Activated CD4-positive, alpha-beta memory T cell treated with anti-CD3 and anti-CD28 coated beads for 36 hours (primary cell): ENCODE results near the gene THSD8. TPM values are rescaled to one million over a fixed set of nuclear protein-coding genes. Genes with fewer than 3 reads are reported as not detected.
"Not testable (repeated sequence)": the region's sequence is repeated elsewhere in the genome, so short reads cannot be mapped to it uniquely, and the experiment has no call there.

Experiments used
- CTCF ChIA-PET: fragments of 350-600 bp; sonication (Branson Sonifier 250); formaldehyde crosslinking; loops from one replicate; lab custom pipeline; 2021; ENCODE audit warnings: antibody characterized with exemption, inconsistent platforms; lab: Charles Lee
- POLR2A ChIA-PET: fragments of 350-600 bp; sonication (Branson Sonifier 250); formaldehyde crosslinking; loops from one replicate; lab custom pipeline; 2021; ENCODE audit warnings: antibody characterized with exemption; lab: Charles Lee
- DNase-seq: peaks from one replicate; pipeline ENCODE4 v3.0.0-alpha.2; 2020
- H3K27ac Mint-ChIP-seq: one replicate; pipeline ENCODE4 v1.8.0; 2021; ENCODE audit warnings: mixed read lengths
- H3K27me3 Mint-ChIP-seq: one replicate; pipeline ENCODE4 v1.8.0; 2021; ENCODE audit warnings: mixed read lengths
- H3K36me3 Mint-ChIP-seq: one replicate; pipeline ENCODE4 v1.8.0; 2021; ENCODE audit warnings: mixed read lengths
- H3K4me1 Mint-ChIP-seq: one replicate; pipeline ENCODE4 v1.8.0; 2021; ENCODE audit warnings: low read depth, mixed read lengths
- H3K4me3 Mint-ChIP-seq: one replicate; pipeline ENCODE4 v1.8.0; 2021; ENCODE audit warnings: mild to moderate bottlenecking, mixed read lengths
- H3K9me3 Mint-ChIP-seq: one replicate; pipeline ENCODE4 v1.8.0; 2021; ENCODE audit warnings: mixed read lengths
- intact Hi-C: fragments of 100-400 bp; cut with micrococcal nuclease; formaldehyde crosslinking; loops from one replicate; pipeline ENCODE4 v1.15.1; 2023
- total RNA-seq, 2 experiments: library from RNA; stranded (reverse); gene quantifications; one replicate each; pipeline ENCODE4 v1.2.3, GENCODE V29; 2021

The THSD8 gene
- total RNA-seq, 2 experiments from 2014 or later: 42.4 to 44.6 TPM

DNA sequence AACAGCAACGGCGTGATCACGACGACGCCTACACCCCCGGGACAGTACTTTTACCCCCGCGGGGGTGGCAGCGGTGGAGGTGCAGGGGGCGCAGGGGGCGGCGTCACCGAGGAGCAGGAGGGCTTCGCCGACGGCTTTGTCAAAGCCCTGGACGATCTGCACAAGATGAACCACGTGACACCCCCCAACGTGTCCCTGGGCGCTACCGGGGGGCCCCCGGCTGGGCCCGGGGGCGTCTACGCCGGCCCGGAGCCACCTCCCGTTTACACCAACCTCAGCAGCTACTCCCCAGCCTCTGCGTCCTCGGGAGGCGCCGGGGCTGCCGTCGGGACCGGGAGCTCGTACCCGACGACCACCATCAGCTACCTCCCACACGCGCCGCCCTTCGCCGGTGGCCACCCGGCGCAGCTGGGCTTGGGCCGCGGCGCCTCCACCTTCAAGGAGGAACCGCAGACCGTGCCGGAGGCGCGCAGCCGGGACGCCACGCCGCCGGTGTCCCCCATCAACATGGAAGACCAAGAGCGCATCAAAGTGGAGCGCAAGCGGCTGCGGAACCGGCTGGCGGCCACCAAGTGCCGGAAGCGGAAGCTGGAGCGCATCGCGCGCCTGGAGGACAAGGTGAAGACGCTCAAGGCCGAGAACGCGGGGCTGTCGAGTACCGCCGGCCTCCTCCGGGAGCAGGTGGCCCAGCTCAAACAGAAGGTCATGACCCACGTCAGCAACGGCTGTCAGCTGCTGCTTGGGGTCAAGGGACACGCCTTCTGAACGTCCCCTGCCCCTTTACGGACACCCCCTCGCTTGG lies 9.6 kb upstream of the THSD8 start:
- CTCF ChIA-PET: interaction anchor here (0.7 to 18.0 kb wide), 9 partner anchors 9 to 173 kb away, joined by 3 to 636 read pairs (median 6); partner anchors contain the start of genes GET3, HOOK2 and TNPO2
- peak; percentile 85 for DNase-seq
- POLR2A ChIA-PET: interaction anchor here (0.6 to 5.5 kb wide), 19 partner anchors 9 to 1292 kb away, joined by 3 to 89 read pairs (median 5); partner anchors contain the start of genes RAD23A, RNASEH2A, THSD8 and TNPO2
- Mint-ChIP-seq H3K36me3 (peaks cover 32% of the 10 kb centered on the region), H3K27ac (peak overlapping the region; percentile 99), H3K9me3 (no peaks in the 10 kb centered on the region), H3K27me3 (no peaks in the 10 kb centered on the region), H3K4me1 (peaks cover 30% of the 10 kb centered on the region), H3K4me3 (peak overlapping the region; percentile 94)
- intact Hi-C loops: loop anchor here (5.0 kb wide), 5 partner anchors 70 to 1055 kb away; partner anchors contain the start of genes IER2, STX10, TNPO2 and ZNF490

GRCh38 chr19:12792853-12793289 lies 9.0 kb upstream of the THSD8 start:
- no peaks in the 10 kb centered on the region for H3K27me3 Mint-ChIP-seq
- peak overlapping the region; percentile 99 for H3K27ac Mint-ChIP-seq
- H3K4me3 Mint-ChIP-seq: peak overlapping the region; percentile 94
- H3K36me3 Mint-ChIP-seq: peaks cover 32% of the 10 kb centered on the region
- CTCF ChIA-PET: interaction anchor here (1.0 to 18.0 kb wide), 6 partner anchors 8 to 59 kb away, joined by 3 to 636 read pairs (median 6); partner anchors contain the start of genes GET3 and HOOK2
- peaks cover 30% of the 10 kb centered on the region for H3K4me1 Mint-ChIP-seq
- DNase-seq: no peak
- intact Hi-C loops: loop anchor here (5.0 kb wide), 5 partner anchors 71 to 1054 kb away; partner anchors contain the start of genes IER2, STX10, TNPO2 and ZNF490
- no peaks in the 10 kb centered on the region for H3K9me3 Mint-ChIP-seq
- POLR2A ChIA-PET: interaction anchor here (0.7 to 5.5 kb wide), 11 partner anchors 9 to 362 kb away, joined by 3 to 89 read pairs (median 10); partner anchors contain the start of genes PRDX2, RNASEH2A, THSD8 and TNPO2

GRCh38 chr19:12793290-12794195 lies 8.3 kb upstream of the THSD8 start:
- Mint-ChIP-seq H3K27me3 (no peaks in the 10 kb centered on the region), H3K4me3 (peak overlapping the region; percentile 94), H3K27ac (peak overlapping the region; percentile 99), H3K9me3 (no peaks in the 10 kb centered on the region), H3K36me3 (peaks cover 32% of the 10 kb centered on the region), H3K4me1 (peaks cover 24% of the 10 kb centered on the region)
- POLR2A ChIA-PET: interaction anchor here (0.7 to 5.5 kb wide), 11 partner anchors 8 to 361 kb away, joined by 3 to 89 read pairs (median 17); partner anchors contain the start of genes PRDX2, RNASEH2A, THSD8 and TNPO2
- peak; percentile 95 for DNase-seq
- intact Hi-C loops: loop anchor here (5.0 kb wide), 5 partner anchors 71 to 1054 kb away; partner anchors contain the start of genes IER2, STX10, TNPO2 and ZNF490
- CTCF ChIA-PET: interaction anchor here (0.6 to 18.0 kb wide), 6 partner anchors 11 to 60 kb away, joined by 3 to 636 read pairs (median 4); partner anchors contain the start of genes GET3, HOOK2 and TRIR

DNA sequence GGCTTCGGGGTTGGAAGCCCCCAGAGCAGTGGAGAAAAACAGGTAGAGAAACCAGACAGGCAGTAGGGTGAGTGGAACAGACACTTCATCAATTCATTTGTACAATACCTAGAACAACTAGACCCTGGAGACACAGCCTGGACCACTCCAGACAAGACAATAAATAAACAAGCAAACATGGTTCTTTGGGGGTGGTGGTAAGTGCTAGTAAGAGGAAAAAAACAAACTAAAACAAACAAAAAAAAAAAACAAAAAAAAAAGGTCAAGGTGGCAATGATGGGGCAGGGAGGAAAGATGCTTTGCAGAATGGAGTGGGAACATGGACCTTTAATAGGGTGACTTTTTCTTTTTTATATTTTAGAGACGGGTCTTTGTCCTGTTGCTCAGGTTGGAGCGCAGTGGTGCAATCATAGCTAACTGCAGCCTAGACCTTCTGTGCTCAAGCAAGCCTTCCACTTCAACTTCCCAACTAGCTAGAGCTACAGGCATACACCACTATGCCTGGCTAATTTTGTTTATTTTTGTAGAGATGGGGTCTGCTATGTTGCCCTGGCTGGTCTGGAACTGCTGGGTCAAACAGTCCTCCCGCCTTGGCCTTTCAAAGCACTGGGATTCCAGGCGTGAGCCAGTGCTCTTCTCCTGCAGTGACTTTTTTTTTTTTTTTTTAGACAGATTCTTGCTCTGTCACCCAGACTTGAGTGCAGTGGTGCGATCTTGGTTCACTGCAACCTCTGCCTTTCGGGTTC lies 7.5 kb upstream of the THSD8 start:
- CTCF ChIA-PET: interaction anchor here (0.9 to 18.0 kb wide), 6 partner anchors 12 to 55 kb away, joined by 3 to 636 read pairs (median 30); partner anchors contain the start of genes HOOK2 and RNASEH2A
- intact Hi-C loops: loop anchor here (5.0 kb wide), 5 partner anchors 72 to 1053 kb away; partner anchors contain the start of genes IER2, STX10, TNPO2 and ZNF490
- Mint-ChIP-seq H3K27ac (peak overlapping the region; percentile 92), H3K9me3 (no peaks in the 10 kb centered on the region), H3K36me3 (peaks cover 30% of the 10 kb centered on the region), H3K4me3 (peak overlapping the region; percentile 81), H3K27me3 (no peaks in the 10 kb centered on the region), H3K4me1 (peaks cover 24% of the 10 kb centered on the region)
- POLR2A ChIA-PET: interaction anchor here (0.7 to 5.5 kb wide), 4 partner anchors 11 to 130 kb away, joined by 3 to 89 read pairs (median 20); no protein-coding TSS in a partner anchor
- peak; percentile 21 for DNase-seq

DNA sequence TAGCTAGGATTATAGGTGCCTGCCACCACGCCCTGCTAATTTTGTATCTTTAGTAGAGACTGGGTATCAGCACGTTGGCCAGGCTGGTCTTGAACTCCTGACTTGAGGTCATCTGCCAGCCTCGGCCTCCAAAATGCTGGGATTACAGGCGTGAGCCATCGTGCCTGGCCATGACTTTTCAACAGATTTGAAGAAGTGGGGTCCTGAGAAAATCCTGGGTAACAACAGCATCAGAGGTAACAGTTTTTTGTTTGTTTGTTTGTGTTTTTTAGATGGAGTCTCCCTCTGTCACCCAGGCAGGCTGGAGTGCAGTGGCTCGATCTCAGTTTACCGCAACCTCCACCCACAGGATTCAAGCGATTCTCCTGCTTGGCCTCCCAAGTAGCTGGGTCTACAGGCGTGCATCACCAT lies 6.9 kb upstream of the THSD8 start:
- Mint-ChIP-seq H3K27me3 (no peaks in the 10 kb centered on the region), H3K27ac (peak overlapping the region; percentile 92), H3K36me3 (peaks cover 36% of the 10 kb centered on the region), H3K4me3 (peak overlapping the region; percentile 81), H3K4me1 (peaks cover 24% of the 10 kb centered on the region), H3K9me3 (no peaks in the 10 kb centered on the region)
- ChIA-PET POLR2A (interaction anchor here (0.7 to 5.5 kb wide), 4 partner anchors 12 to 130 kb away, joined by 3 to 89 read pairs (median 20); no protein-coding TSS in a partner anchor), CTCF (interaction anchor here (1.3 to 18.0 kb wide), 10 partner anchors 11 to 123 kb away, joined by 4 to 636 read pairs (median 10); partner anchors contain the start of genes DHPS, HOOK2, RNASEH2A and TRIR)
- intact Hi-C loops: loop anchor here (5.0 kb wide), 5 partner anchors 73 to 1052 kb away; partner anchors contain the start of genes IER2, STX10, TNPO2 and ZNF490
- DNase-seq: no peak

DNA sequence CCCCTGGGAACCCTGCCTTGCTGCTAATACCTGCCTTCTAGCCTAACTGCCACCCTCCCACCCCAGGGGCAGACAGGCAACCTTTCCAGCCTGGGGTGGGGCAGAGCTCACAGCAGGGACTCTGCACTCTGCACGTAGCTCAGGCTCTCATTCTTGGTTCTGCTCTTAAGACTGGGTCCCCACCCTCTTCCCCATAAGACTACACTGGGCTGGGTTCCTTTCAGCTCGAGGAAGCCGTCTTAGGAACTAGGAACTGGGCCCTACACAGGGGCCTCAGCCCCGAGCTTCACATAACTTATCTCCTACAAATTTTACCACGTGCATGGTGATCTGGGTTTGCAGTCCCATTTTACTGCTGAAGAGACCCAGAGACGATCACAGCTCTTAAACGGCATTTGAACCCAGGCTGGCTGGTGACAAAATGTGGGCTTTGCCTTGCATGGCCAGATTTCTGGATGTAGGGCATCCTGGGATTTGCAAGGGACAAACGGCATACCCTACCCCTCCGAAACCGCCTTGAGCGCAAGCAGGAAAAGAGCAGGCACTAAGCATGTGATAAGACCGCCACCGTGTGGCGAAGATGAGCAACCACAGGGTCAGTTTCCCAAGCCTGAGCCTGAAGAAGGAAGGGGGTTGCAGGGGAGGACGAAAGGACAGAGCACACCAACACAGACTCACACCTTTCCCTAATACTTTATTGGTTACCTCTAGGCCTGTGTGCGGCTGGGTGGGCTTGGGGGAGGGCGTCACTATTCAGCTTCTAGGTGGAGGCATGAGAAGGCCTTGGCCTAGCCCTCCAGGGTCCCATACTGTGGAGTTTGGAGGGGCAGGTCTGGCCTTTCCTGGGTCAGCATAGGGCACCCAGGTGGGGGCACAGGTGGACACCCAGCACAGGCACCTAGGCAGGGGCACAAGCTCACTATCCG lies 5.5 kb upstream of the THSD8 start:
- H3K4me1 Mint-ChIP-seq: peaks cover 35% of the 10 kb centered on the region
- H3K9me3 Mint-ChIP-seq: no peaks in the 10 kb centered on the region
- POLR2A ChIA-PET: interaction anchor here (0.8 to 2.9 kb wide), 9 partner anchors 10 to 39 kb away, joined by 3 to 19 read pairs (median 5); partner anchors contain the start of gene RNASEH2A
- CTCF ChIA-PET: interaction anchor here (0.6 to 18.0 kb wide), 31 partner anchors 9 to 464 kb away, joined by 3 to 636 read pairs (median 4); partner anchors contain the start of genes DHPS, GCDH, GET3 and HOOK2
- no peaks in the 10 kb centered on the region for H3K27me3 Mint-ChIP-seq
- intact Hi-C loops: loop anchor here (1.0 kb wide), 3 partner anchors 19 to 36 kb away; no protein-coding TSS in a partner anchor
- peaks cover 36% of the 10 kb centered on the region for H3K36me3 Mint-ChIP-seq
- DNase-seq: peak; percentile 84
- H3K27ac Mint-ChIP-seq: peak overlapping the region; percentile 83
- H3K4me3 Mint-ChIP-seq: peak overlapping the region; percentile 62

DNA sequence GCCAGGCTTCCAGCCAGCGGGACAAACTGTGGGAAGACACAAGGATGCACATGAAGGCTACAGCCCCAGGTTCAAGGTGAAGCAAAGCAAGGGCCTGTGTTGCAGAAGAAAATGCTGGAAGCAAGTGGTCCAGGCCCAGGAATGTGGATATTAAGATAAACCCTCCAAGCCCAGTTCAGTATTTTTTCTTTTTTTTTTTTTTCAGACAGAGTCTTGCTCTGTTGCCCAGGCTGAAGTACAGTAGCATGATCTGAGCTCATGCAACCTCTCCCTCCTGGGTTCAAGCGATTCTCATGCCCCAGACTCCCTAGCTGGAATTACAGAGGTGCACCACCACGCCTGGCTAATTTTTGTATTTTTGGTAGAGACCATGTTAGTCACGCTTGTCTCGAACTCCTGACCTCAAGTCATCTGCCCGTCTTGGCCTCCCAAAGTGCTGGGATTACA lies 4.7 kb upstream of the THSD8 start:
- Mint-ChIP-seq H3K4me3 (no peak overlapping the region), H3K4me1 (peaks cover 36% of the 10 kb centered on the region), H3K9me3 (no peaks in the 10 kb centered on the region), H3K36me3 (peaks cover 30% of the 10 kb centered on the region), H3K27me3 (no peaks in the 10 kb centered on the region), H3K27ac (peak overlapping the region; percentile 83)
- DNase-seq: no peak
- intact Hi-C loops: no loop called here
- POLR2A ChIA-PET: interaction anchor here (1.1 kb wide), 1 partner anchor 9 kb away, joined by 3 read pairs; the partner anchor contains the start of gene RNASEH2A
- CTCF ChIA-PET: interaction anchor here (1.2 to 18.0 kb wide), 12 partner anchors 9 to 135 kb away, joined by 3 to 636 read pairs (median 8); partner anchors contain the start of genes GET3, HOOK2, RNASEH2A and RTBDN

- POLR2A ChIA-PET: interaction anchor here (1.1 to 1.7 kb wide), 2 partner anchors 9 to 15 kb away, joined by 3 read pairs; partner anchors contain the start of gene RNASEH2A
- intact Hi-C loops: not testable (repeated sequence)
Measured at GRCh38 chr19:12797607-12798006, 4.3 kb upstream of the THSD8 start.

More at GRCh38 chr19:12797607-12798006, 4.3 kb upstream of the THSD8 start:
- H3K9me3 Mint-ChIP-seq, H3K27ac Mint-ChIP-seq, DNase-seq, H3K4me3 Mint-ChIP-seq, H3K27me3 Mint-ChIP-seq: not testable (repeated sequence)
- peaks cover 27% of the 10 kb centered on the region for H3K36me3 Mint-ChIP-seq
- CTCF ChIA-PET: interaction anchor here (1.6 to 18.0 kb wide), 8 partner anchors 9 to 76 kb away, joined by 4 to 636 read pairs (median 19); partner anchors contain the start of genes HOOK2, RNASEH2A and TNPO2
- peaks cover 41% of the 10 kb centered on the region for H3K4me1 Mint-ChIP-seq
